GM10248 (cell line): ENCODE data around the gene TMEM186.

Experiments used
- CTCF ChIA-PET: fragments of 300-600 bp; sonication (Branson Sonifier 250); formaldehyde crosslinking; extraction: SDS; loops from one replicate; lab custom pipeline; 2021; ENCODE audit warnings: antibody characterized with exemption; lab: Yijun Ruan, JAX
- POLR2A ChIA-PET: fragments of 350-650 bp; sonication (Branson Sonifier 250); formaldehyde crosslinking; extraction: SDS; loops from one replicate; lab custom pipeline; 2020; ENCODE audit warnings: antibody characterized with exemption; lab: Yijun Ruan, JAX
- DNase-seq: peaks from one replicate; pipeline ENCODE4 v3.0.0; 2012; ENCODE audit errors: extremely low spot score
- CTCF ChIP-seq: IDR thresholded peaks from 2 replicates; pipeline ENCODE4 v1.5.1; 2012; ENCODE audit warnings: mild to moderate bottlenecking, low read depth; ENCODE audit errors: extremely low read depth, missing control alignments, control extremely low read depth

Gene TMEM186

GRCh38 chr16:8764525-8765250 lies 32.8 kb downstream of the TMEM186 start:
- ChIA-PET CTCF (no interaction called here), POLR2A (no interaction called here)
- DNase-seq, result no peak
- no peak for TF ChIP-seq CTCF

- DNase-seq, result no peak
- ChIA-PET CTCF (interaction anchor here (1.2 kb wide), 1 partner anchor 13 kb away, joined by 3 read pairs; no protein-coding TSS in a partner anchor), POLR2A (no interaction called here)
- no peak for TF ChIP-seq CTCF
Observed at GRCh38 chr16:8763899-8764298, 33.5 kb downstream of the TMEM186 start.

- POLR2A ChIA-PET, result no interaction called here
- CTCF ChIA-PET, result interaction anchor here (1.0 to 1.5 kb wide), 3 partner anchors 9 to 13 kb away, joined by 3 read pairs; no protein-coding TSS in a partner anchor
- DNase-seq, result no peak
- TF ChIP-seq CTCF, result no peak
Observed at GRCh38 chr16:8763083-8763482, 34.4 kb downstream of the TMEM186 start.

- no peak for DNase-seq
- ChIA-PET POLR2A (no interaction called here), CTCF (interaction anchor here (1.0 to 1.5 kb wide), 2 partner anchors 9 to 10 kb away, joined by 3 read pairs; no protein-coding TSS in a partner anchor)
- no peak for TF ChIP-seq CTCF
Observed at GRCh38 chr16:8762254-8762653, 35.2 kb downstream of the TMEM186 start.

GRCh38 chr16:8761078-8761477 lies 36.4 kb downstream of the TMEM186 start:
- CTCF ChIA-PET, result no interaction called here
- no peak for TF ChIP-seq CTCF

GRCh38 chr16:8760021-8760420 lies 37.4 kb downstream of the TMEM186 start:
- TF ChIP-seq CTCF, result no peak
- POLR2A ChIA-PET, result no interaction called here
- CTCF ChIA-PET, result no interaction called here
- DNase-seq, result no peak

More at GRCh38 chr16:8761078-8761477, 36.4 kb downstream of the TMEM186 start:
- POLR2A ChIA-PET, result no interaction called here
- DNase-seq, result no peak
